Hepatocyte (in vitro differentiated cells): ENCODE data around the gene CYTH2. TPM values are rescaled to one million over a fixed set of nuclear protein-coding genes. Genes with fewer than 3 reads are reported as not detected.

Experiments
- DNase-seq: peaks from one replicate; pipeline ENCODE4 v3.0.0-alpha.2; 2016; ENCODE audit warnings: low spot score
- H2AFZ ChIP-seq: fragments of 200-600 bp; sonication (generic); 2 replicates; pipeline ENCODE4 v1.6.0; 2016; ENCODE audit warnings: antibody characterized with exemption, mild to moderate bottlenecking
- H3K27ac ChIP-seq: fragments of 200-600 bp; sonication (generic); 2 replicates; pipeline ENCODE4 v1.5.1; 2016; ENCODE audit warnings: mild to moderate bottlenecking
- H3K27me3 ChIP-seq: fragments of 200-600 bp; sonication (generic); 2 replicates; pipeline ENCODE4 v1.6.1; 2016
- H3K36me3 ChIP-seq: fragments of 200-600 bp; sonication (generic); replicated peaks from 2 replicates; pipeline ENCODE4 v1.5.1; 2016; ENCODE audit warnings: low read depth; ENCODE audit not compliant: insufficient read depth
- H3K4me1 ChIP-seq: fragments of 200-600 bp; sonication (generic); 2 replicates; pipeline ENCODE4 v1.5.1; 2016; ENCODE audit warnings: mild to moderate bottlenecking, moderate library complexity; ENCODE audit not compliant: insufficient read depth
- H3K4me2 ChIP-seq: fragments of 200-600 bp; sonication (generic); 2 replicates; pipeline ENCODE4 v1.6.0; 2016
- H3K4me3 ChIP-seq: fragments of 200-600 bp; sonication (generic); 2 replicates; pipeline ENCODE4 v1.5.1; 2016; ENCODE audit warnings: mild to moderate bottlenecking
- H3K79me2 ChIP-seq: fragments of 200-600 bp; sonication (generic); 2 replicates; pipeline ENCODE4 v1.6.0; 2017; ENCODE audit warnings: mild to moderate bottlenecking
- H3K9me2 ChIP-seq: fragments of 200-600 bp; sonication (generic); replicated peaks from 2 replicates; pipeline ENCODE4 v1.6.0; 2017; ENCODE audit warnings: mild to moderate bottlenecking; ENCODE audit not compliant: insufficient read depth
- H3K9me3 ChIP-seq: fragments of 200-600 bp; sonication (generic); 2 replicates; pipeline ENCODE4 v1.5.1; 2016; ENCODE audit warnings: low read depth, mild to moderate bottlenecking
- H4K20me1 ChIP-seq: fragments of 200-600 bp; sonication (generic); 2 replicates; pipeline ENCODE4 v1.6.0; 2016; ENCODE audit warnings: mild to moderate bottlenecking; ENCODE audit not compliant: insufficient read depth, poor library complexity, severe bottlenecking
- EZH2 ChIP-seq: fragments of 200-600 bp; sonication (generic); IDR thresholded peaks from 2 replicates; pipeline ENCODE4 v1.6.1; 2016; ENCODE audit warnings: antibody characterized with exemption, mild to moderate bottlenecking, borderline replicate concordance
- EZH2phosphoT487 ChIP-seq: fragments of 200-600 bp; sonication (generic); IDR thresholded peaks from one replicate; pipeline ENCODE4 v1.6.1; 2018; ENCODE audit warnings: antibody characterized with exemption, mild to moderate bottlenecking, low read depth, moderate library complexity; ENCODE audit not compliant: unreplicated experiment, severe bottlenecking
- WGBS: methylation state at CpG from one replicate; pipeline ENCODE4 v1.1.6; 2016; ENCODE audit warnings: low lambda C conversion rate; ENCODE audit errors: missing lambda C conversion rate; 5-methylcytosine and 5-hydroxymethylcytosine counted together
- polyA plus RNA-seq: library from polyadenylated mRNA; unstranded; fragments of >200 nt; fragmentation: Nextera tagmentation; extraction: Ambion mirVana; gene quantifications from 2 replicates; pipeline ENCODE4 v1.2.1, GENCODE V29; 2016
- total RNA-seq: library from RNA; depleted of rRNA; stranded (reverse); fragments of >200 nt; gene quantifications from 2 replicates; pipeline ENCODE4 v1.2.3, GENCODE V29; 2014
- TF ChIP-seq, protein P1 (sequence below): fragments of 200-600 bp; sonication (generic); IDR thresholded peaks from 2 replicates; pipeline ENCODE4 v1.5.1; 2016; ENCODE audit warnings: antibody characterized with exemption, mild to moderate bottlenecking; ENCODE audit not compliant: poor library complexity

Gene CYTH2
- total and polyA plus RNA-seq, 2 experiments from 2014 or later: 63.1 to 80.1 TPM

DNA sequence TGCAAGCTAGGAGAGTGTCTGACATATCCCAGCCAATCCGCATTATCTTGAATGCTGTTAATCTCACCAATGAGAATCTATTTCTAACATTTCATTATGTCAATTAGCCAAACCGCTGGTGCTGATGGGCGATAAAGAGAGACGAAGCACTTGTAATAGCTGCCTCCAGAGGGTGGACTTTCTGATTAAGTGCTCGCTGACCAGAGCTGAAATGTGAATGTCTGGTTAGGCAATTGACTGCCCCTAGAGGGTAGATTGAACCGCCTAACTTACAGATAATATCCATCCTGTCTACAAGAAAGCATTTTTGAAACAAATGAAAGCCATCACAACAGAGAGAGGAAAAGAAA, 23.9 kb upstream of the CYTH2 start:
- peak overlapping the region; percentile 47 for H2AFZ ChIP-seq
- TF ChIP-seq EZH2 (no peak), EZH2phosphoT487 (no peak)
- TF ChIP-seq, protein P1, sequence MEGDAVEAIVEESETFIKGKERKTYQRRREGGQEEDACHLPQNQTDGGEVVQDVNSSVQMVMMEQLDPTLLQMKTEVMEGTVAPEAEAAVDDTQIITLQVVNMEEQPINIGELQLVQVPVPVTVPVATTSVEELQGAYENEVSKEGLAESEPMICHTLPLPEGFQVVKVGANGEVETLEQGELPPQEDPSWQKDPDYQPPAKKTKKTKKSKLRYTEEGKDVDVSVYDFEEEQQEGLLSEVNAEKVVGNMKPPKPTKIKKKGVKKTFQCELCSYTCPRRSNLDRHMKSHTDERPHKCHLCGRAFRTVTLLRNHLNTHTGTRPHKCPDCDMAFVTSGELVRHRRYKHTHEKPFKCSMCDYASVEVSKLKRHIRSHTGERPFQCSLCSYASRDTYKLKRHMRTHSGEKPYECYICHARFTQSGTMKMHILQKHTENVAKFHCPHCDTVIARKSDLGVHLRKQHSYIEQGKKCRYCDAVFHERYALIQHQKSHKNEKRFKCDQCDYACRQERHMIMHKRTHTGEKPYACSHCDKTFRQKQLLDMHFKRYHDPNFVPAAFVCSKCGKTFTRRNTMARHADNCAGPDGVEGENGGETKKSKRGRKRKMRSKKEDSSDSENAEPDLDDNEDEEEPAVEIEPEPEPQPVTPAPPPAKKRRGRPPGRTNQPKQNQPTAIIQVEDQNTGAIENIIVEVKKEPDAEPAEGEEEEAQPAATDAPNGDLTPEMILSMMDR: peak; percentile 66
- H3K4me2 ChIP-seq: peak overlapping the region; percentile 76
- H3K27ac ChIP-seq: peak overlapping the region; percentile 64
- H3K4me1 ChIP-seq: peaks cover 7% of the 10 kb centered on the region
- peak; percentile 85 for DNase-seq
- peak overlapping the region; percentile 33 for H3K4me3 ChIP-seq
- H3K79me2 ChIP-seq: peaks cover 16% of the 10 kb centered on the region
- H3K9me3 ChIP-seq: no peaks in the 10 kb centered on the region
- peaks cover 7% of the 10 kb centered on the region for H3K27me3 ChIP-seq
- no peaks in the 10 kb centered on the region for H3K36me3 ChIP-seq
- H3K9me2 ChIP-seq: no peaks in the 10 kb centered on the region
- H4K20me1 ChIP-seq: no peaks in the 10 kb centered on the region
- 4% methylated on average over 6 of the region's 6 CpGs for WGBS

DNA sequence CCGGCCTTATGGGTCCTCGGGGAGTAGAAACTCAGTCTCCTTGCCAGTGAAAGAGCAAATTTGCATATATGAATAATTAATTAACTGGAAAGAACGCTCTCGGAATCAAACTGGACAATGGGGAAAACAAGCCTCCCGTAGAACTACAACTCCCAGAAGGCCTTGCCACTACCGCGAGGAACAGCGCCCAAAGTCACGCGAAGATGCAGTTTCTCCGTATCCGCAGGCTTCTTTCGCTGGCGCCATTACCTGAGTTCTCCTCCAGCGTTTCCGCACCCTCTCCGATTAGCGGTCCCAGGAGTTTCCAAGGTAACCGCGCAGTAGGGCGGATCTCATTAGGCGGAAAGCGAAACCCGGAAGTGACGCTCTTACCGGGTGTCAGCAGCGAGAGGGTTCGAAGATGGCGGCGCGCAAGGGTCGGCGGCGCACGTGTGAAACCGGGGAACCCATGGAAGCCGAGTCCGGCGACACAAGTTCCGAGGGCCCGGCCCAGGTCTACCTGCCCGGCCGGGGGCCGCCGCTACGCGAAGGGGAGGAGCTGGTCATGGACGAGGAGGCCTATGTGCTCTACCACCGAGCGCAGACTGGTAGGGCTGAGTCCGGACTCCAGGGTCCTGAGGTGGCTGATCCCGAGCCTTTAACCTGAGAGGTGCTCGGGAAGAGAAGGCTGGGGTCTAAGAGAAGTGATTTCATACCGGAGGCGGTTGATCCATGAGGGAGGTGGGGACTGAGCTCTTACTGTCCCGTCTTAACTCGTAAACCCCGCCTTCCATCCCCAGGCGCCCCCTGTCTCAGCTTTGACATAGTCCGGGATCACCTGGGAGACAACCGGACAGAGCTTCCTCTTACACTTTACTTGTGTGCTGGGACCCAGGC, 23.3 kb upstream of the CYTH2 start, which contains the start of gene GRWD1:
Gene GRWD1 (plus strand): TSS at position 378 of the 876 bp plus-strand sequence. CDS start 23 bp downstream, at position 401.
- peaks cover 16% of the 10 kb centered on the region for H3K79me2 ChIP-seq
- WGBS: under 1% methylated on average over 61 of the region's 61 CpGs
- peaks cover 7% of the 10 kb centered on the region for H3K4me1 ChIP-seq
- H3K4me2 ChIP-seq: peak within 1 kb of the TSS; percentile 76
- peak within 1 kb of the TSS; percentile 72 for H3K4me3 ChIP-seq
- peaks cover 7% of the 10 kb centered on the region for H3K27me3 ChIP-seq
- H3K27ac ChIP-seq: peak within 1 kb of the TSS; percentile 64
- peak; percentile 96 for DNase-seq
- no peaks in the 10 kb centered on the region for H4K20me1 ChIP-seq
- H3K9me3 ChIP-seq: no peaks in the 10 kb centered on the region
- no peaks in the 10 kb centered on the region for H3K36me3 ChIP-seq
- TF ChIP-seq, protein P1: peak; percentile 14
- TF ChIP-seq EZH2: no peak
- no peak for TF ChIP-seq EZH2phosphoT487
- H3K9me2 ChIP-seq: no peaks in the 10 kb centered on the region
- peak within 1 kb of the TSS; percentile 65 for H2AFZ ChIP-seq

DNA sequence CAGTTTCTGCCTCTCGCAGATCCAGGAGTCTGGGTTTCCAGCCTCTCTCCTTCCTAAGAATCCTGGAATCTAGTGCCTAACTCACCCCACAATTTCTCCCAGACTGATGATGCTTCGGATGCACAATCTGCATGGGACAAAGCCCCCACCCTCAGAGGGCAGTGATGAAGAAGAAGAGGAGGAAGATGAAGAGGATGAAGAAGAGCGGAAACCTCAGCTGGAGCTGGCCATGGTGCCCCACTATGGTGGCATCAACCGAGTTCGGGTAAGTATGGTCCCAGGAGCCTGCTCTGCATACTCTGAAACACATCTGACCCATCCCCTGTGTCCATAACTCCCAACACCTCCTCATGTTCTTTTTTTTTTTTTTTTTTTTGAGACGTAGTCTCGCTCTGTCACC, 22.6 kb upstream of the CYTH2 start:
- Histone ChIP-seq H3K9me3 (no peaks in the 10 kb centered on the region), H3K27me3 (peaks cover 7% of the 10 kb centered on the region), H2AFZ (no peak overlapping the region), H3K4me2 (peak overlapping the region; percentile 76), H3K36me3 (no peaks in the 10 kb centered on the region), H3K4me3 (peak overlapping the region; percentile 72), H3K4me1 (peaks cover 7% of the 10 kb centered on the region), H3K79me2 (peaks cover 16% of the 10 kb centered on the region), H3K9me2 (no peaks in the 10 kb centered on the region), H3K27ac (peak overlapping the region; percentile 64), H4K20me1 (no peaks in the 10 kb centered on the region)
- TF ChIP-seq EZH2phosphoT487: no peak
- TF ChIP-seq, protein P1: no peak
- no peak for DNase-seq
- WGBS: 93% methylated on average over 7 of the region's 7 CpGs
